ENCODE results near the gene USE1. TPM values are rescaled to one million over a fixed set of nuclear protein-coding genes. Genes with fewer than 3 reads are reported as not detected.

The USE1 gene
- total and polyA plus RNA-seq, 9 of the 15 experiments (the other 6 are each of a cell fraction or from before 2014, with no cell fraction given) = 17.3 to 52.4 (median 34.0) TPM

DNA sequence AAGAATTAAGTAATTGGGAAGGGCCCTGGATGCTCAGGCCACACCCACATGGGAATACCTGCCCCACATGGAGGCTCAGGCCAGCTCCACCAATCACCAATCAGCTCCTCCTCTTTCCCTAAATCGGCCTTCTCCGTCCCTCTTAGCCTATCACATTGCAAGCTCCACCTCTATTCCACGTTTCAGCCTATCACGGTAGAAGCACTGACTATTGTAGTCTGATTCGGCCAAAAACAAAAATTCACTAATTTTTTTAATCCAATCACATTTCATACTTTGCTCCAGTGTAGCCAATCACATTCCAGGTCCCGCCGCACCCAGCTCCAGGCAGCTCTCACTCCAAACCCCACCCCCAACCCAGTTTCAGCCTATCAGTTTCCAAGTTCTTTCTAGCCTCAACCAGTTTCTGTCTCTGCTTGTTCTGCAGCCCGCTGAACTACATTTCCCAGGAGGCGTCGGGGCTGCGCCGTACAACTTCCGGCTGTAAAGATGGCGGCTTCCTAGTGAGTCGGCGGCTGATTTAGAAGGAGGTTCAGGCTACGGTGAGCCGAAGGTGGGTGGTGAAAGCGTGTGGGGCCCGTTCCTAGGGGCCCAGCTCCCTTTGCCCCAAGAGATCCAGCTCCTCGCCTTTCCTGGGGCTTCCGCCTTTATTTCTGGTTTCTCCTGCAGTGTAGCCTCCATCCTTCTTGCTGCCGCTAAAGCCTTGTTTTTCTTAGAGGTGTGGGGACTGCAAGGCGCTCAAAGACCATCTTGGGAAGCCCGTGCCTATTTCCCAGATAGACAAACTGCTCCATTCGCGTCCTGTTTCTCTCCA lies 52.0 kb downstream of the USE1 start, which contains the start of gene BABAM1 (continued):
- TF ChIP-seq, protein P1, sequence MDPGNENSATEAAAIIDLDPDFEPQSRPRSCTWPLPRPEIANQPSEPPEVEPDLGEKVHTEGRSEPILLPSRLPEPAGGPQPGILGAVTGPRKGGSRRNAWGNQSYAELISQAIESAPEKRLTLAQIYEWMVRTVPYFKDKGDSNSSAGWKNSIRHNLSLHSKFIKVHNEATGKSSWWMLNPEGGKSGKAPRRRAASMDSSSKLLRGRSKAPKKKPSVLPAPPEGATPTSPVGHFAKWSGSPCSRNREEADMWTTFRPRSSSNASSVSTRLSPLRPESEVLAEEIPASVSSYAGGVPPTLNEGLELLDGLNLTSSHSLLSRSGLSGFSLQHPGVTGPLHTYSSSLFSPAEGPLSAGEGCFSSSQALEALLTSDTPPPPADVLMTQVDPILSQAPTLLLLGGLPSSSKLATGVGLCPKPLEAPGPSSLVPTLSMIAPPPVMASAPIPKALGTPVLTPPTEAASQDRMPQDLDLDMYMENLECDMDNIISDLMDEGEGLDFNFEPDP (CRISPR knock-in tag; IDR thresholded peaks at IDR 0.05) = 0 out of 2 replicates have a peak, but pooled peaks have one; percentile 20
- peak in 1 of 2 experiments; percentile 99; a peak in 2 of 4 replicates for TF ChIP-seq ZNF639 (CRISPR knock-in tag; conservative IDR thresholded peaks at IDR 0.05 in 1 of 2, IDR thresholded peaks at IDR 0.05 in 1 of 2)
- peak; percentile 38 to 41; a peak in 1 of 4 replicates for TF ChIP-seq FOXK2 (conservative IDR thresholded peaks at IDR 0.05 in 1 of 2, IDR thresholded peaks at IDR 0.05 in 1 of 2; ENCODE audit: low read depth in 2 of 2)
- TF ChIP-seq PML (IDR thresholded peaks at IDR 0.05; ENCODE audit: low read length) = peak; percentile 70; the same call in 1 of the 2 replicates
- no peak for TF ChIP-seq DNMT1 (IDR thresholded peaks at IDR 0.05)
- TF ChIP-seq KLF6 (CRISPR knock-in tag; IDR thresholded peaks at IDR 0.05; ENCODE audit: borderline replicate concordance) = no peak
- no peak for TF ChIP-seq HNRNPLL (IDR thresholded peaks at IDR 0.05; ENCODE audit: low read depth, low read length, poor library complexity, severe bottlenecking)
- TF ChIP-seq, protein P2, sequence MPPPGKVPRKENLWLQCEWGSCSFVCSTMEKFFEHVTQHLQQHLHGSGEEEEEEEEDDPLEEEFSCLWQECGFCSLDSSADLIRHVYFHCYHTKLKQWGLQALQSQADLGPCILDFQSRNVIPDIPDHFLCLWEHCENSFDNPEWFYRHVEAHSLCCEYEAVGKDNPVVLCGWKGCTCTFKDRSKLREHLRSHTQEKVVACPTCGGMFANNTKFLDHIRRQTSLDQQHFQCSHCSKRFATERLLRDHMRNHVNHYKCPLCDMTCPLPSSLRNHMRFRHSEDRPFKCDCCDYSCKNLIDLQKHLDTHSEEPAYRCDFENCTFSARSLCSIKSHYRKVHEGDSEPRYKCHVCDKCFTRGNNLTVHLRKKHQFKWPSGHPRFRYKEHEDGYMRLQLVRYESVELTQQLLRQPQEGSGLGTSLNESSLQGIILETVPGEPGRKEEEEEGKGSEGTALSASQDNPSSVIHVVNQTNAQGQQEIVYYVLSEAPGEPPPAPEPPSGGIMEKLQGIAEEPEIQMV (tag; conservative IDR thresholded peaks at IDR 0.05; ENCODE audit: low read depth) = 0 out of 2 replicates have a peak, but pooled peaks have one; percentile 32
- TF ChIP-seq MYBL2 (IDR thresholded peaks at IDR 0.05; ENCODE audit: low read depth) = no peak; the same call in 1 of the 2 replicates
- TF ChIP-seq MYBL2 (CRISPR knock-in tag; IDR thresholded peaks at IDR 0.05; ENCODE audit: borderline replicate concordance) = no peak
- peak; percentile 98 for TF ChIP-seq SIN3B (IDR thresholded peaks at IDR 0.05; ENCODE audit: low read depth)
- 0 out of 2 replicates have a peak, but pooled peaks have one; percentile 7 for TF ChIP-seq ZBTB12 (CRISPR knock-in tag; IDR thresholded peaks at IDR 0.05)
- TF ChIP-seq RCOR1 (IDR thresholded peaks at IDR 0.05; ENCODE audit: borderline replicate concordance in 1 of 2, low read depth in 2 of 2, low read length in 2 of 2) = no peak
- TF ChIP-seq ZNF121 (CRISPR knock-in tag; conservative IDR thresholded peaks at IDR 0.05) = no peak
- TF ChIP-seq SMARCA4 (IDR thresholded peaks at IDR 0.05) = no peak
- TF ChIP-seq MLLT1 (IDR thresholded peaks at IDR 0.05) = peak in 1 of 2 experiments; percentile 96; a peak in 2 of 4 replicates
- no peak for TF ChIP-seq BMI1 (IDR thresholded peaks at IDR 0.05; ENCODE audit: low read length)
- TF ChIP-seq EWSR1 (IDR thresholded peaks at IDR 0.05; ENCODE audit: borderline replicate concordance, low read depth, partially characterized antibody) = no peak
- TF ChIP-seq POLR2B (IDR thresholded peaks at IDR 0.05; ENCODE audit: low read depth, partially characterized antibody) = peak; percentile 71
- TF ChIP-seq ZNF583 (CRISPR knock-in tag; IDR thresholded peaks at IDR 0.05) = no peak

Data from K562 (cell line).